ENCODE measurements around the gene TCEA2. TPM values are rescaled to one million over a fixed set of nuclear protein-coding genes. Genes with fewer than 3 reads are reported as not detected.

Gene TCEA2
- total and polyA plus RNA-seq, 2 of the 13 experiments (the other 11 are each of a cell fraction or from before 2014, with no cell fraction given): 28.1 to 33.7 TPM

DNA sequence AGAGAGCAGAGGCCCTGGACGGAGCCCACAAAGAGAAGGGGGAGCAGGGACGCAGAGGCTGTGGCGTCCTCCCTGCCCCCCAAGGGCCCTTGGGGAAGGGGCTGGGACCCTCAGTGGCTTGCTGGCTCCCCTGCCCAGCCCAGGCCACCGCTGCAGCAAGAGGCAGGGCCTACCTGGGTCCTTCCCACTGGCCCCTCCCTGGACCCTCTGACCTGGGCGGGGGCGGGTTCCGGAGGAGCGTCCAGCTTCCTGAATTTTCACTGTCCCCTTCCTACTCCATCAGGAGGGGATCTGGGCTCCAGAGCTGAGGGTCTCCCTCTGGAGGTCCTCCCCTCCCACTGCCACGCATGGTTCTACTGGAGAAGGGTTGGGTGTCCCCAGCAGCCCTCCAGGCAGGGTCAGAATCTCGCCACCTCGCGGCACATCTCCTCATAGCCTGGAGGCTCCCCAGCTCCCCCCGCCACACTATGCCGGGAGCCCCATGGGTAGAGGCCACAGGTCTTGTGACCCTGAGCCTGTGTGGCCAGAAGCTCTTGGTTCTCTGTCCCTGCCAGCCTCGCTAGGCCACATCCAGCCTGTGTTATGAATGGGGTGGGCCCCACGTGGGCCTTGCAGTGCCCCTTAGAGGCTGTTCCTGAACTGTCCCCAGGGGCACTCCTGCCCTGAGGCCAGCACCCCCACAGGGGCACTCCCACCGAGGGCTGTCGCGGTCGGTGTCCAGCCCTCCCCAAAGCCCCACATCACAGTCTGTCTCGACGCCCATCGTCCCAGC lies 12.6 kb upstream of the TCEA2 start (continued):
- TF ChIP-seq, protein P1, sequence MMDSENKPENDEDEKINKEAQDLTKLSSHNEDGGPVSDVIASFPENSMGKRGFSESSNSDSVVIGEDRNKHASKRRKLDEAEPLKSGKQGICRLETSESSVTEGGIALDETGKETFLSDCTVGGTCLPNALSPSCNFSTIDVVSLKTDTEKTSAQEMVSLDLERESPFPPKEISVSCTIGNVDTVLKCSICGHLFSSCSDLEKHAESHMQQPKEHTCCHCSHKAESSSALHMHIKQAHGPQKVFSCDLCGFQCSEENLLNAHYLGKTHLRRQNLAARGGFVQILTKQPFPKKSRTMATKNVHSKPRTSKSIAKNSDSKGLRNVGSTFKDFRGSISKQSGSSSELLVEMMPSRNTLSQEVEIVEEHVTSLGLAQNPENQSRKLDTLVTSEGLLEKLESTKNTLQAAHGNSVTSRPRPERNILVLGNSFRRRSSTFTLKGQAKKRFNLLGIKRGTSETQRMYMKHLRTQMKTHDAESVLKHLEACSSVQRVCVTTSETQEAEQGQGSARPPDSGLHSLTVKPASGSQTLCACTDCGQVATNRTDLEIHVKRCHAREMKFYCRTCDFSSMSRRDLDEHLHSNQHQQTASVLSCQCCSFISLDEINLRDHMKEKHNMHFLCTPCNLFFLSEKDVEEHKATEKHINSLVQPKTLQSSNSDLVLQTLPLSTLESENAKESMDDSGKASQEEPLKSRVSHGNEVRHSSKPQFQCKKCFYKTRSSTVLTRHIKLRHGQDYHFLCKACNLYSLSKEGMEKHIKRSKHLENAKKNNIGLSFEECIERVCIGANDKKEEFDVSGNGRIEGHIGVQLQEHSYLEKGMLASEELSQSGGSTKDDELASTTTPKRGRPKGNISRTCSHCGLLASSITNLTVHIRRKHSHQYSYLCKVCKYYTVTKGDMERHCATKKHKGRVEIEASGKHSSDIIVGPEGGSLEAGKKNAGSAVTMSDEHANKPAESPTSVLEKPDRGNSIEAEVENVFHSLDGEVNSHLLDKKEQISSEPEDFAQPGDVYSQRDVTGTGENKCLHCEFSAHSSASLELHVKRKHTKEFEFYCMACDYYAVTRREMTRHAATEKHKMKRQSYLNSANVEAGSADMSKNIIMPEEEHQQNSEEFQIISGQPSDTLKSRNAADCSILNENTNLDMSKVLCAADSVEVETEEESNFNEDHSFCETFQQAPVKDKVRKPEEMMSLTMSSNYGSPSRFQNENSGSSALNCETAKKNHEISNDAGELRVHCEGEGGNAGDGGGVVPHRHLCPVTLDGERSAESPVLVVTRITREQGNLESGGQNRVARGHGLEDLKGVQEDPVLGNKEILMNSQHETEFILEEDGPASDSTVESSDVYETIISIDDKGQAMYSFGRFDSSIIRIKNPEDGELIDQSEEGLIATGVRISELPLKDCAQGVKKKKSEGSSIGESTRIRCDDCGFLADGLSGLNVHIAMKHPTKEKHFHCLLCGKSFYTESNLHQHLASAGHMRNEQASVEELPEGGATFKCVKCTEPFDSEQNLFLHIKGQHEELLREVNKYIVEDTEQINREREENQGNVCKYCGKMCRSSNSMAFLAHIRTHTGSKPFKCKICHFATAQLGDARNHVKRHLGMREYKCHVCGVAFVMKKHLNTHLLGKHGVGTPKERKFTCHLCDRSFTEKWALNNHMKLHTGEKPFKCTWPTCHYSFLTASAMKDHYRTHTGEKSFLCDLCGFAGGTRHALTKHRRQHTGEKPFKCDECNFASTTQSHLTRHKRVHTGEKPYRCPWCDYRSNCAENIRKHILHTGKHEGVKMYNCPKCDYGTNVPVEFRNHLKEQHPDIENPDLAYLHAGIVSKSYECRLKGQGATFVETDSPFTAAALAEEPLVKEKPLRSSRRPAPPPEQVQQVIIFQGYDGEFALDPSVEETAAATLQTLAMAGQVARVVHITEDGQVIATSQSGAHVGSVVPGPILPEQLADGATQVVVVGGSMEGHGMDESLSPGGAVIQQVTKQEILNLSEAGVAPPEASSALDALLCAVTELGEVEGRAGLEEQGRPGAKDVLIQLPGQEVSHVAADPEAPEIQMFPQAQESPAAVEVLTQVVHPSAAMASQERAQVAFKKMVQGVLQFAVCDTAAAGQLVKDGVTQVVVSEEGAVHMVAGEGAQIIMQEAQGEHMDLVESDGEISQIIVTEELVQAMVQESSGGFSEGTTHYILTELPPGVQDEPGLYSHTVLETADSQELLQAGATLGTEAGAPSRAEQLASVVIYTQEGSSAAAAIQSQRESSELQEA (CRISPR knock-in tag; IDR thresholded peaks at IDR 0.05; ENCODE audit: not compliant biosample characterization): peak; percentile 28
- no peak for TF ChIP-seq HMG20A (CRISPR knock-in tag; IDR thresholded peaks at IDR 0.05; ENCODE audit: borderline replicate concordance)
- TF ChIP-seq, protein P2, sequence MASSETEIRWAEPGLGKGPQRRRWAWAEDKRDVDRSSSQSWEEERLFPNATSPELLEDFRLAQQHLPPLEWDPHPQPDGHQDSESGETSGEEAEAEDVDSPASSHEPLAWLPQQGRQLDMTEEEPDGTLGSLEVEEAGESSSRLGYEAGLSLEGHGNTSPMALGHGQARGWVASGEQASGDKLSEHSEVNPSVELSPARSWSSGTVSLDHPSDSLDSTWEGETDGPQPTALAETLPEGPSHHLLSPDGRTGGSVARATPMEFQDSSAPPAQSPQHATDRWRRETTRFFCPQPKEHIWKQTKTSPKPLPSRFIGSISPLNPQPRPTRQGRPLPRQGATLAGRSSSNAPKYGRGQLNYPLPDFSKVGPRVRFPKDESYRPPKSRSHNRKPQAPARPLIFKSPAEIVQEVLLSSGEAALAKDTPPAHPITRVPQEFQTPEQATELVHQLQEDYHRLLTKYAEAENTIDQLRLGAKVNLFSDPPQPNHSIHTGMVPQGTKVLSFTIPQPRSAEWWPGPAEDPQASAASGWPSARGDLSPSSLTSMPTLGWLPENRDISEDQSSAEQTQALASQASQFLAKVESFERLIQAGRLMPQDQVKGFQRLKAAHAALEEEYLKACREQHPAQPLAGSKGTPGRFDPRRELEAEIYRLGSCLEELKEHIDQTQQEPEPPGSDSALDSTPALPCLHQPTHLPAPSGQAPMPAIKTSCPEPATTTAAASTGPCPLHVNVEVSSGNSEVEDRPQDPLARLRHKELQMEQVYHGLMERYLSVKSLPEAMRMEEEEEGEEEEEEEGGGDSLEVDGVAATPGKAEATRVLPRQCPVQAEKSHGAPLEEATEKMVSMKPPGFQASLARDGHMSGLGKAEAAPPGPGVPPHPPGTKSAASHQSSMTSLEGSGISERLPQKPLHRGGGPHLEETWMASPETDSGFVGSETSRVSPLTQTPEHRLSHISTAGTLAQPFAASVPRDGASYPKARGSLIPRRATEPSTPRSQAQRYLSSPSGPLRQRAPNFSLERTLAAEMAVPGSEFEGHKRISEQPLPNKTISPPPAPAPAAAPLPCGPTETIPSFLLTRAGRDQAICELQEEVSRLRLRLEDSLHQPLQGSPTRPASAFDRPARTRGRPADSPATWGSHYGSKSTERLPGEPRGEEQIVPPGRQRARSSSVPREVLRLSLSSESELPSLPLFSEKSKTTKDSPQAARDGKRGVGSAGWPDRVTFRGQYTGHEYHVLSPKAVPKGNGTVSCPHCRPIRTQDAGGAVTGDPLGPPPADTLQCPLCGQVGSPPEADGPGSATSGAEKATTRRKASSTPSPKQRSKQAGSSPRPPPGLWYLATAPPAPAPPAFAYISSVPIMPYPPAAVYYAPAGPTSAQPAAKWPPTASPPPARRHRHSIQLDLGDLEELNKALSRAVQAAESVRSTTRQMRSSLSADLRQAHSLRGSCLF (CRISPR knock-in tag; IDR thresholded peaks at IDR 0.05; ENCODE audit: borderline replicate concordance): no peak
- TF ChIP-seq SIN3A (IDR thresholded peaks at IDR 0.05; ENCODE audit: borderline replicate concordance, low read depth, low read length): no peak
- 0 out of 2 replicates have a peak, but pooled peaks have one; percentile 5 for TF ChIP-seq MXD3 (CRISPR knock-in tag; IDR thresholded peaks at IDR 0.05)
- peak; percentile 82 for TF ChIP-seq NR2F6 (IDR thresholded peaks at IDR 0.05)
- TF ChIP-seq NR2F6 (CRISPR knock-in tag; IDR thresholded peaks at IDR 0.05): peak; percentile 90
- no peak for TF ChIP-seq ZNF275 (CRISPR knock-in tag; IDR thresholded peaks at IDR 0.05; ENCODE audit: borderline replicate concordance)
- TF ChIP-seq HDAC6 (IDR thresholded peaks at IDR 0.05; ENCODE audit: low read depth, low read length): no peak
- no peak for TF ChIP-seq SOX13 (IDR thresholded peaks at IDR 0.05)
- TF ChIP-seq SOX13 (CRISPR knock-in tag; conservative IDR thresholded peaks at IDR 0.05 in 1 of 2, IDR thresholded peaks at IDR 0.05 in 1 of 2): peak in 1 of 2 experiments; percentile 31; a peak in 1 of 4 replicates
- TF ChIP-seq PCBP1 (IDR thresholded peaks at IDR 0.05; ENCODE audit: borderline replicate concordance, low read depth, low read length): no peak
- peak; percentile 44; the same call in 1 of the 2 replicates for TF ChIP-seq ZNF564 (CRISPR knock-in tag; IDR thresholded peaks at IDR 0.05)
- no peak for TF ChIP-seq ZNF776 (CRISPR knock-in tag; IDR thresholded peaks at IDR 0.05)
